Ectodermal cell (in vitro differentiated cells): Measurements from ENCODE around the gene MLF2.

ENCODE experiments used
- H3K27ac ChIP-seq: 2 replicates; pipeline ENCODE4 v1.7.0; 2013; ENCODE audit warnings: mild to moderate bottlenecking, low read depth, low read length; ENCODE audit not compliant: insufficient read depth, poor library complexity, severe bottlenecking
- H3K27me3 ChIP-seq: 2 replicates; pipeline ENCODE4 v1.7.0; 2013; ENCODE audit warnings: mild to moderate bottlenecking, low read length; ENCODE audit not compliant: insufficient read depth, control insufficient read depth, poor library complexity, severe bottlenecking
- H3K36me3 ChIP-seq: one replicate; pipeline ENCODE4 v1.7.0; 2013; ENCODE audit warnings: low read length; ENCODE audit not compliant: control insufficient read depth, insufficient read depth
- H3K4me1 ChIP-seq: one replicate; pipeline ENCODE4 v1.7.0; 2013; ENCODE audit warnings: low read length; ENCODE audit not compliant: control insufficient read depth, insufficient read depth
- H3K4me3 ChIP-seq: 2 replicates; pipeline ENCODE4 v1.7.0; 2013; ENCODE audit warnings: low read depth, low read length, control low read depth; ENCODE audit not compliant: insufficient read depth
- H3K9me3 ChIP-seq: 2 replicates; pipeline ENCODE4 v1.7.0; 2013; ENCODE audit warnings: mild to moderate bottlenecking, low read length, moderate library complexity; ENCODE audit not compliant: control insufficient read depth
- WGBS, 2 experiments: methylation state at CpG; one replicate each; pipeline ENCODE4 v1.1.7; 2013; ENCODE audit warnings: missing lambda C conversion rate in 2 of 2; 5-methylcytosine and 5-hydroxymethylcytosine counted together

The MLF2 gene

DNA sequence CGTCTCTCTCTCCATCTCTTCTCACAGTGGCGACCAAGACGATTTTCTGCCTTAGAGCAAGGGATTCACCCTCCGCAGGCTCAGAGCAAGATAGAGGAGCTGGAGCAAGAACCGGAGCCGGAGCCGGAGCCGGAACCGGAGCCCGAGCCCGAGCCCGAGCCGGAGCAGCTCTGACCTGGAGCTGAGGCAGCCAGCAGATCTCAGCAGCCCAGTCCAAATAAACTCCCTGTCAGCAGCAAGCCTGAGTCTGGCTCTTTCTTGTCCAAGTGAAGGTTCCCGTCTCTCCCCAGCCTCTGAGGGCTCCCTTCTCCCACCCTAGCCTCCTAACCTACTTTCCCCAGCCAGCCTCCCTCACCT lies 25.3 kb upstream of the MLF2 start:
- 21 to 22% methylated on average over 14 of the region's 14 CpGs for WGBS, 2 experiments
- Histone ChIP-seq H3K4me1 (peaks cover 38% of the 10 kb centered on the region), H3K4me3 (peak overlapping the region; percentile 3), H3K27ac (no peak overlapping the region), H3K9me3 (no peaks in the 10 kb centered on the region), H3K36me3 (peaks cover 14% of the 10 kb centered on the region), H3K27me3 (peaks cover 21% of the 10 kb centered on the region)

DNA sequence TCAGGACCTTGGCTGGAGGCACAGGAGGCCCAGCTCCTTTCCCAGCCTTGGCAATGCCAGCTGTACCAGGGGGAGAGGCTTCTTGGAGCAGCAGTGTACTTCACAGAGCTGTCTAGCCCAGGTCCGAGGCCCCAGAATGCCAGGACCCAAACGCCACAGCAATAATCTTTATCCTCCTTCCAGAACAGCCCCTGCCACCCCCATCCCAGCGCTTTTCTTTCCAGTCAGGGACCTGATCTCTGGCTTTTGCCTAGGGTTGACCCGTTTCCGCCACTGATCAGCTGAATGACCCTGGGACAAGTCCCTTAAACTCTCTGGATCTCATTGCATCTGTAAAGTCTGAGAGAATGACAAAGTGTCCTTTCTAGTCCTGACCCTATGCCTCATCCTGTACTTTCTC lies 24.4 kb upstream of the MLF2 start:
- Histone ChIP-seq H3K36me3 (peaks cover 14% of the 10 kb centered on the region), H3K4me3 (no peak overlapping the region), H3K27ac (no peak overlapping the region), H3K27me3 (peaks cover 28% of the 10 kb centered on the region), H3K4me1 (peaks cover 38% of the 10 kb centered on the region), H3K9me3 (no peaks in the 10 kb centered on the region)
- 88 to 89% methylated on average over 5 of the region's 5 CpGs for WGBS, 2 experiments

DNA sequence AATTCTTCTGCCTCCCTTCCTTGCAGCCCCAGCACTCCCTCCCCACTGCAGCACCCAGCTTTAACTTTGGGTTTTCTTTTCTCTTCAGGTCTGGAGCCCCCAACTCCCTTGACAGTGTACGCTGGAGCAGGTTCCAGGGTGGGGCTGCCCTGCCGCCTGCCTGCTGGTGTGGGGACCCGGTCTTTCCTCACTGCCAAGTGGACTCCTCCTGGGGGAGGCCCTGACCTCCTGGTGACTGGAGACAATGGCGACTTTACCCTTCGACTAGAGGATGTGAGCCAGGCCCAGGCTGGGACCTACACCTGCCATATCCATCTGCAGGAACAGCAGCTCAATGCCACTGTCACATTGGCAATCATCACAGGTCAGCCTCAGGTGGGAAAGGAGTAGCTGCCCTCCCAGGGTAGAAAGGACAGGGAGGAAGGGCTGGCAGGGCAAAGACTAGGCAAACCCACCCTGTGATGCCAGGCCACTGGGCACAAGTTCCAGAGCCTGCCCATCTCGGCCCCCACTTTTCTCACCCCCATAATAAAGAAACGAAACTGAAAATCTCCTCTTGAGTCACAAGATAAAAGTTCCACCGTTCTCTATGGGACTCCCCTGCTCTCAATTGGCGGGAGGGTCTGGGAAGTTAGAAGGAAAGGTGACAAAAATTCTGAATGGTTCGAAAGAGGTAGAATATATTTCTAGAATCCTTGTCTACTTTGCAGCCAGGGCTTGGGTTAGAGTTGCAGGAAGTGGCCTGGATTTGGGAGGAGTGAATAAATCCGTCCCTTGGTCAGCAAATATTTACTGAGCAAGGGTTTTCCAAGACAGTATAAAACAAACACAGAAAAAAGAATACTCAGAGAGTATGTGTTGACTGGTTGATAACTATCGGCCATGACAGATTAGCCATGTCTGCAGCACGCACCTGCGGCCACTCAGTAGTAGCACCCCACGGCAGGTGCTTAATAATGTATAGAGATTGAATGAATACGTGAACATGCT lies 22.5 kb upstream of the MLF2 start:
- H3K36me3 ChIP-seq = peaks cover 25% of the 10 kb centered on the region
- 86 to 90% methylated on average over 16 of the region's 16 CpGs for WGBS, 2 experiments
- H3K9me3 ChIP-seq = no peaks in the 10 kb centered on the region
- H3K4me3 ChIP-seq = no peak overlapping the region
- peaks cover 39% of the 10 kb centered on the region for H3K4me1 ChIP-seq
- no peak overlapping the region for H3K27ac ChIP-seq
- H3K27me3 ChIP-seq = peaks cover 28% of the 10 kb centered on the region

- Histone ChIP-seq H3K27ac (no peak overlapping the region), H3K4me3 (no peak overlapping the region), H3K36me3 (peaks cover 34% of the 10 kb centered on the region), H3K27me3 (peaks cover 28% of the 10 kb centered on the region), H3K4me1 (peaks cover 43% of the 10 kb centered on the region), H3K9me3 (no peaks in the 10 kb centered on the region)
- 92% methylated on average over 15 of the region's 15 CpGs for WGBS, 2 experiments
These were observed 21.6 kb upstream of the MLF2 start for GRCh38 chr12:6774499-6775062.

GRCh38 chr12:6773590-6774351 lies 20.8 kb upstream of the MLF2 start:
- peaks cover 43% of the 10 kb centered on the region for H3K4me1 ChIP-seq

GRCh38 chr12:6772726-6773589 lies 20.0 kb upstream of the MLF2 start:
- Histone ChIP-seq H3K9me3 (no peaks in the 10 kb centered on the region), H3K27ac (no peak overlapping the region), H3K4me3 (peak overlapping the region; percentile 14), H3K27me3 (peaks cover 28% of the 10 kb centered on the region), H3K36me3 (peaks cover 37% of the 10 kb centered on the region), H3K4me1 (peaks cover 37% of the 10 kb centered on the region)
- 36 to 39% methylated on average over 21 of the region's 21 CpGs for WGBS, 2 experiments

More at GRCh38 chr12:6773590-6774351, 20.8 kb upstream of the MLF2 start:
- H3K4me3 ChIP-seq = peak overlapping the region; percentile 14
- H3K27me3 ChIP-seq = peaks cover 28% of the 10 kb centered on the region
- no peaks in the 10 kb centered on the region for H3K9me3 ChIP-seq
- peaks cover 37% of the 10 kb centered on the region for H3K36me3 ChIP-seq
- H3K27ac ChIP-seq = no peak overlapping the region
- 14 to 15% methylated on average over 60 of the region's 60 CpGs for WGBS, 2 experiments

DNA sequence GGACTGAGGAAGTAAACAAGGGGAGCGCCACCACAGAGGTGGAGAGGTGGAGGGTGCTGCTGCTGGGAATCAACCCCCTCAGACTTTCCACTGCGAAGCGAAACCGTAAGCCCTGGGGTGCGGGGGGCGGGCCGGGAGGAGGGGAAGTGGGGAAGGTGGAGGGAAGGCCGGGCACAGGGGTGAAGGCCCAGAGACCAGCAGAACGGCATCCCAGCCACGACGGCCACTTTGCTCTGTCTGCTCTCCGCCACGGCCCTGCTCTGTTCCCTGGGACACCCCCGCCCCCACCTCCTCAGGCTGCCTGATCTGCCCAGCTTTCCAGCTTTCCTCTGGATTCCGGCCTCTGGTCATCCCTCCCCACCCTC lies 19.4 kb upstream of the MLF2 start, which contains the start of gene LAG3:
Gene LAG3, plus strand, starts transcription at position 190 of the 365 bp plus-strand sequence. CDS start 333 bp downstream, outside the sequence.
- Histone ChIP-seq H3K27ac (no peak within 1 kb of the TSS), H3K9me3 (no peaks in the 10 kb centered on the region), H3K36me3 (peaks cover 37% of the 10 kb centered on the region), H3K4me3 (peak within 1 kb of the TSS; percentile 14), H3K27me3 (peaks cover 22% of the 10 kb centered on the region), H3K4me1 (peaks cover 32% of the 10 kb centered on the region)
- 42 to 46% methylated on average over 15 of the region's 15 CpGs for WGBS, 2 experiments

DNA sequence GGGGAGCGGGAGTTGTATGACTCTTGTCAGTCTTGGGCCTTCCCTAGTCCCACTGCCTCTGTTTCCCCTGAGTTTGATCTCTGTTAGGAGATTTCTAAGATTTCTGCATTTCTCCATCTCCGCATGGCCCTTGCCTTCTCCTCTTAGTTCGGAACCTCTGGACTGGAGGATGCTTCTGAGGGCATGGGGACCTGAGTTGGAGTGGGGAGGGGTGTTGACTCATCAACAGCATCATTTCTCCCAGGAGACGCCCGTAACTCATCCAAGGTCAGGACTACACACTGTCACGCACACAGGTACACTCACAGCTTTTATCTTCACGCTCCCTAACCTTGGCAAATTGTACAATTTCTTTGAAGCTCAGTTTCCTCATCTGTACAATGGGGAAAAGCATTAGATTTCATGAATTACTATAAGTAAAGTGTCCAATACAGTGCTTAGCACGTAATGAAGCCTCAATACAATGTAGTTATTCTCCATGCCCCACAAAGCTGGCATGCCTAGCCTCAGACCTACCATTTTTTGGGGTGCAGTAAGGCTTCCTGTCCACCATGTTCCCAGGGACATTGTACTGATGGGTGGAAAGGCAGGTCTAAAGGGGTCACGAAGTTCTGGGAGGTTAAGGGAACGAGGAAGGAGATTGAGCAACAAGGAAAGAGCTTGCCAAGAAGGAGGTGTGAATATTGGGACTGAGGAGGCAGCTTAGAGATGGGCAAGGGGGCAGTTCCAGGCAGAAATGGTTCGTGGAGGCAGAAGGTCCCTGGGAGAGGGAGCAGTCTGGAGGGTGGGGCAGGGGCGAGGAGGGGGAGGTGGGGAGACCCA lies 18.8 kb upstream of the MLF2 start:
- Histone ChIP-seq H3K4me1 (peaks cover 32% of the 10 kb centered on the region), H3K36me3 (peaks cover 37% of the 10 kb centered on the region), H3K9me3 (no peaks in the 10 kb centered on the region), H3K27me3 (peaks cover 21% of the 10 kb centered on the region), H3K27ac (no peak overlapping the region), H3K4me3 (no peak overlapping the region)
- WGBS, 2 experiments = 81 to 84% methylated on average over 12 of the region's 12 CpGs

- WGBS, 2 experiments = 94 to 96% methylated on average over 4 of the region's 4 CpGs
- peaks cover 32% of the 10 kb centered on the region for H3K4me1 ChIP-seq
- no peak overlapping the region for H3K4me3 ChIP-seq
- no peak overlapping the region for H3K27ac ChIP-seq
- peaks cover 21% of the 10 kb centered on the region for H3K27me3 ChIP-seq
- peaks cover 37% of the 10 kb centered on the region for H3K36me3 ChIP-seq
- no peaks in the 10 kb centered on the region for H3K9me3 ChIP-seq
These were observed 18.2 kb upstream of the MLF2 start for GRCh38 chr12:6771091-6771495.
